ENCODE results near the gene KDM2A.
A peak's percentile ranks its signal among the peaks of the same experiment; 100 is the strongest.

KDM2A gene

GRCh38 chr11:67245046-67245445 lies 126.0 kb downstream of the KDM2A start:
- TF ChIP-seq CTCF (IDR thresholded peaks at IDR 0.05; ENCODE audit: insufficient read depth, missing control alignments) = no peak
- FAIRE-seq (no peak), DNase-seq (ENCODE audit: insufficient read length, low spot score) (no peak)

GRCh38 chr11:67247946-67248550 lies 129.0 kb downstream of the KDM2A start:
- DNase-seq (ENCODE audit: insufficient read length, low spot score) (no peak), FAIRE-seq (no peak)
- TF ChIP-seq CTCF (IDR thresholded peaks at IDR 0.05; ENCODE audit: insufficient read depth, missing control alignments) = no peak

GRCh38 chr11:67248653-67249052 lies 129.6 kb downstream of the KDM2A start:
- TF ChIP-seq CTCF (IDR thresholded peaks at IDR 0.05; ENCODE audit: insufficient read depth, missing control alignments) = no peak
- DNase-seq (ENCODE audit: insufficient read length, low spot score) (no peak), FAIRE-seq (no peak)

GRCh38 chr11:67250059-67251043 lies 131.3 kb downstream of the KDM2A start:
- DNase-seq (ENCODE audit: insufficient read length, low spot score) = no peak
- TF ChIP-seq CTCF (IDR thresholded peaks at IDR 0.05; ENCODE audit: insufficient read depth, missing control alignments) = no peak
- FAIRE-seq = no peak

GRCh38 chr11:67251841-67252240 lies 132.8 kb downstream of the KDM2A start:
- DNase-seq (ENCODE audit: insufficient read length, low spot score) (no peak), FAIRE-seq (no peak)
- no peak for TF ChIP-seq CTCF (IDR thresholded peaks at IDR 0.05; ENCODE audit: insufficient read depth, missing control alignments)

GRCh38 chr11:67252831-67253239 lies 133.8 kb downstream of the KDM2A start:
- no peak for DNase-seq (ENCODE audit: insufficient read length, low spot score)
- TF ChIP-seq CTCF (IDR thresholded peaks at IDR 0.05; ENCODE audit: insufficient read depth, missing control alignments) = peak; percentile 29
- FAIRE-seq = no peak

Data from D721Med (cell line).